ENCODE results near the gene PLTP. TPM values are rescaled to one million over a fixed set of nuclear protein-coding genes. Genes with fewer than 3 reads are reported as not detected.
A peak's percentile ranks its signal among the peaks of the same experiment; 100 is the strongest.

Gene PLTP
- total and polyA plus RNA-seq, 2 of the 13 experiments (the other 11 are each of a cell fraction or from before 2014, with no cell fraction given), result 16.9 to 28.6 TPM

DNA sequence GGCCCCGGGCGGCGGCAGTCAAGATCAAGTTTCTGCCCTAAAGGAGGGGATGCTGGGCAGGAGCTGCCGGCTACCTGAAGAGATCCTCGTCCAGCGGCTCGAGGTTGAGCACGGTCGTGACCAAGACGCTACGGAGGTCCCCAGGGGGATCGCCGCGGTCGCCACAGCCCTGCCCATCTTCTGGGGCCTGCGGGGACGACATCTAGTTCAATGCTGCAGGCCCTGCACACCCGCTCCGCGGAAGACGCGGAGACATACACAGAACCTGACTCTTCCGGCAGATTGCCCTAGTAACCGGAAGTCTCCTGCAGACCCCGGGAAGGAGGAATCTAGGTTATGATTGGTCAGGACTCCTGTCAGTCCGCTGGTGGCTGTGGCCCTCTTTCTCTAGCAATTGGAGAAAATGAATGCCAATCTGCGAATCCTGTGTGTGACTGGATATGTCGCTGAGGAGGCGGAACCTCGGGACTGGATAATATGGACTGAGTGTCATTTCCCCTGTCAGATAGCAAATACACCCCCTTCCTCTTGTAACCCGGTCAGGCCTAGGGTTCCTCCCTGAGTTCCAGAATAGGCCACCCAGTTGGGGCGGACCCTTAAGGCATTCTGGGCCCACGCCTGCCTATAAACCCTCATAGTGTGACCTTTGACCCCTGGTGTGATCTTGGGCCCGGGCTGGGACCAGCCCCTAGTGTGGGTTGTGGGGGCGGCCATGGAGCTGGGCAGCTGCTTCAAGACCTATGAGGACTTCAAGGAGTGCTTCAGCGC is 54.7 kb downstream of the PLTP start, which contains the start of the genes ACOT8 and ZSWIM3 (continued):
- TF ChIP-seq FOXJ3 (CRISPR knock-in tag; IDR thresholded peaks at IDR 0.05; ENCODE audit: borderline replicate concordance), result peak; percentile 55; the same call in 1 of the 2 replicates
- peak; percentile 56; the same call in 1 of the 2 replicates for TF ChIP-seq RELA (CRISPR knock-in tag; IDR thresholded peaks at IDR 0.05)
- TF ChIP-seq EZH2 (conservative IDR thresholded peaks at IDR 0.05; ENCODE audit: low read depth, low read length), result no peak
- TF ChIP-seq SPEN (CRISPR knock-in tag; IDR thresholded peaks at IDR 0.05; ENCODE audit: low read depth), result peak; percentile 92
- TF ChIP-seq, protein P1, sequence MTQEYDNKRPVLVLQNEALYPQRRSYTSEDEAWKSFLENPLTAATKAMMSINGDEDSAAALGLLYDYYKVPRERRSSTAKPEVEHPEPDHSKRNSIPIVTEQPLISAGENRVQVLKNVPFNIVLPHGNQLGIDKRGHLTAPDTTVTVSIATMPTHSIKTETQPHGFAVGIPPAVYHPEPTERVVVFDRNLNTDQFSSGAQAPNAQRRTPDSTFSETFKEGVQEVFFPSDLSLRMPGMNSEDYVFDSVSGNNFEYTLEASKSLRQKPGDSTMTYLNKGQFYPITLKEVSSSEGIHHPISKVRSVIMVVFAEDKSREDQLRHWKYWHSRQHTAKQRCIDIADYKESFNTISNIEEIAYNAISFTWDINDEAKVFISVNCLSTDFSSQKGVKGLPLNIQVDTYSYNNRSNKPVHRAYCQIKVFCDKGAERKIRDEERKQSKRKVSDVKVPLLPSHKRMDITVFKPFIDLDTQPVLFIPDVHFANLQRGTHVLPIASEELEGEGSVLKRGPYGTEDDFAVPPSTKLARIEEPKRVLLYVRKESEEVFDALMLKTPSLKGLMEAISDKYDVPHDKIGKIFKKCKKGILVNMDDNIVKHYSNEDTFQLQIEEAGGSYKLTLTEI (CRISPR knock-in tag; conservative IDR thresholded peaks at IDR 0.05), result no peak
- no peak for TF ChIP-seq ZNF234 (CRISPR knock-in tag; conservative IDR thresholded peaks at IDR 0.05)
- TF ChIP-seq SRSF9 (IDR thresholded peaks at IDR 0.05; ENCODE audit: borderline replicate concordance, insufficient read depth, low read depth, low read length, poor library complexity, severe bottlenecking), result no peak
- TF ChIP-seq, protein P2, sequence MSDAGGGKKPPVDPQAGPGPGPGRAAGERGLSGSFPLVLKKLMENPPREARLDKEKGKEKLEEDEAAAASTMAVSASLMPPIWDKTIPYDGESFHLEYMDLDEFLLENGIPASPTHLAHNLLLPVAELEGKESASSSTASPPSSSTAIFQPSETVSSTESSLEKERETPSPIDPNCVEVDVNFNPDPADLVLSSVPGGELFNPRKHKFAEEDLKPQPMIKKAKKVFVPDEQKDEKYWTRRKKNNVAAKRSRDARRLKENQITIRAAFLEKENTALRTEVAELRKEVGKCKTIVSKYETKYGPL (CRISPR knock-in tag; IDR thresholded peaks at IDR 0.05), result no peak
- no peak for TF ChIP-seq NCOA1 (CRISPR knock-in tag; IDR thresholded peaks at IDR 0.05)
- TF ChIP-seq YEATS2 (CRISPR knock-in tag; IDR thresholded peaks at IDR 0.05; ENCODE audit: borderline replicate concordance), result peak; percentile 98
- no peak for TF ChIP-seq AGO2 (optimal IDR thresholded peaks at IDR 0.05; ENCODE audit: low read depth, low read length)
- TF ChIP-seq JARID2 (CRISPR knock-in tag; IDR thresholded peaks at IDR 0.05; ENCODE audit: insufficient replicate concordance), result no peak
- peak; percentile 86 for TF ChIP-seq KMT2A (CRISPR knock-in tag; IDR thresholded peaks at IDR 0.05)
- no peak for TF ChIP-seq NBN (conservative IDR thresholded peaks at IDR 0.05)
- TF ChIP-seq, protein P3, sequence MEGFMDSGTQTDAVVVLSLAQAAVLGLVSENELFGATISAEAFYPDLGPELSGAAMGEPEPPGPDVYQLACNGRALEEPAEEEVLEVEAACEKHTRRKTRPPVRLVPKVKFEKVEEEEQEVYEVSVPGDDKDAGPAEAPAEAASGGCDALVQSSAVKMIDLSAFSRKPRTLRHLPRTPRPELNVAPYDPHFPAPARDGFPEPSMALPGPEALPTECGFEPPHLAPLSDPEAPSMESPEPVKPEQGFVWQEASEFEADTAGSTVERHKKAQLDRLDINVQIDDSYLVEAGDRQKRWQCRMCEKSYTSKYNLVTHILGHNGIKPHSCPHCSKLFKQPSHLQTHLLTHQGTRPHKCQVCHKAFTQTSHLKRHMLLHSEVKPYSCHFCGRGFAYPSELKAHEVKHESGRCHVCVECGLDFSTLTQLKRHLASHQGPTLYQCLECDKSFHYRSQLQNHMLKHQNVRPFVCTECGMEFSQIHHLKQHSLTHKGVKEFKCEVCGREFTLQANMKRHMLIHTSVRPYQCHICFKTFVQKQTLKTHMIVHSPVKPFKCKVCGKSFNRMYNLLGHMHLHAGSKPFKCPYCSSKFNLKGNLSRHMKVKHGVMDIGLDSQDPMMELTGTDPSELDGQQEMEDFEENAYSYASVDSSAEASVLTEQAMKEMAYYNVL (CRISPR knock-in tag; IDR thresholded peaks at IDR 0.05; ENCODE audit: borderline replicate concordance), result no peak; the same call in none of the 2 replicates
- TF ChIP-seq, protein P4, sequence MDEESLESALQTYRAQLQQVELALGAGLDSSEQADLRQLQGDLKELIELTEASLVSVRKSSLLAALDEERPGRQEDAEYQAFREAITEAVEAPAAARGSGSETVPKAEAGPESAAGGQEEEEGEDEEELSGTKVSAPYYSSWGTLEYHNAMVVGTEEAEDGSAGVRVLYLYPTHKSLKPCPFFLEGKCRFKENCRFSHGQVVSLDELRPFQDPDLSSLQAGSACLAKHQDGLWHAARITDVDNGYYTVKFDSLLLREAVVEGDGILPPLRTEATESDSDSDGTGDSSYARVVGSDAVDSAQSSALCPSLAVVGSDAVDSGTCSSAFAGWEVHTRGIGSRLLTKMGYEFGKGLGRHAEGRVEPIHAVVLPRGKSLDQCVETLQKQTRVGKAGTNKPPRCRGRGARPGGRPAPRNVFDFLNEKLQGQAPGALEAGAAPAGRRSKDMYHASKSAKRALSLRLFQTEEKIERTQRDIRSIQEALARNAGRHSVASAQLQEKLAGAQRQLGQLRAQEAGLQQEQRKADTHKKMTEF (CRISPR knock-in tag; IDR thresholded peaks at IDR 0.05), result peak; percentile 92
- TF ChIP-seq, protein P5, sequence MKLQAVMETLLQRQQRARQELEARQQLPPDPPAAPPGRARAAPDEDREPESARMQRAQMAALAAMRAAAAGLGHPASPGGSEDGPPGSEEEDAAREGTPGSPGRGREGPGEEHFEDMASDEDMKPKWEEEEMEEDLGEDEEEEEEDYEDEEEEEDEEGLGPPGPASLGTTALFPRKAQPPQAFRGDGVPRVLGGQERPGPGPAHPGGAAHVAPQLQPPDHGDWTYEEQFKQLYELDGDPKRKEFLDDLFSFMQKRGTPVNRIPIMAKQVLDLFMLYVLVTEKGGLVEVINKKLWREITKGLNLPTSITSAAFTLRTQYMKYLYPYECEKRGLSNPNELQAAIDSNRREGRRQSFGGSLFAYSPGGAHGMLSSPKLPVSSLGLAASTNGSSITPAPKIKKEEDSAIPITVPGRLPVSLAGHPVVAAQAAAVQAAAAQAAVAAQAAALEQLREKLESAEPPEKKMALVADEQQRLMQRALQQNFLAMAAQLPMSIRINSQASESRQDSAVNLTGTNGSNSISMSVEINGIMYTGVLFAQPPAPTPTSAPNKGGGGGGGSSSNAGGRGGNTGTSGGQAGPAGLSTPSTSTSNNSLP (IDR thresholded peaks at IDR 0.05; ENCODE audit: low read depth, low read length), result no peak; the same call in 1 of the 2 replicates
- peak; percentile 84 for TF ChIP-seq CHD2 (IDR thresholded peaks at IDR 0.05; ENCODE audit: low read depth, low read length)
- TF ChIP-seq, protein P6, sequence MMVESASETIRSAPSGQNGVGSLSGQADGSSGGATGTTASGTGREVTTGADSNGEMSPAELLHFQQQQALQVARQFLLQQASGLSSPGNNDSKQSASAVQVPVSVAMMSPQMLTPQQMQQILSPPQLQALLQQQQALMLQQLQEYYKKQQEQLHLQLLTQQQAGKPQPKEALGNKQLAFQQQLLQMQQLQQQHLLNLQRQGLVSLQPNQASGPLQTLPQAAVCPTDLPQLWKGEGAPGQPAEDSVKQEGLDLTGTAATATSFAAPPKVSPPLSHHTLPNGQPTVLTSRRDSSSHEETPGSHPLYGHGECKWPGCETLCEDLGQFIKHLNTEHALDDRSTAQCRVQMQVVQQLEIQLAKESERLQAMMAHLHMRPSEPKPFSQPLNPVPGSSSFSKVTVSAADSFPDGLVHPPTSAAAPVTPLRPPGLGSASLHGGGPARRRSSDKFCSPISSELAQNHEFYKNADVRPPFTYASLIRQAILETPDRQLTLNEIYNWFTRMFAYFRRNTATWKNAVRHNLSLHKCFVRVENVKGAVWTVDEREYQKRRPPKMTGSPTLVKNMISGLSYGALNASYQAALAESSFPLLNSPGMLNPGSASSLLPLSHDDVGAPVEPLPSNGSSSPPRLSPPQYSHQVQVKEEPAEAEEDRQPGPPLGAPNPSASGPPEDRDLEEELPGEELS (CRISPR knock-in tag; IDR thresholded peaks at IDR 0.05), result peak; percentile 32; the same call in 1 of the 2 replicates

Data from HepG2 (cell line).